HepG2 (cell line): Measurements from ENCODE around the gene STK32B. TPM values are rescaled to one million over a fixed set of nuclear protein-coding genes. Genes with fewer than 3 reads are reported as not detected.

Experiments
- BCL6 ChIP-seq: IDR thresholded peaks from 2 replicates; pipeline ENCODE4 v1.6.1; 2016; ENCODE audit warnings: missing genetic modification reagents, missing compliant biosample characterization
- MAZ ChIP-seq, 2 experiments: sonication (generic) in 1 of 2; formaldehyde crosslinking in 1 of 2; IDR thresholded peaks; 2 replicates each; pipeline versions ENCODE4 v1.5.0 to v1.6.1; 2012 to 2020; ENCODE audit warnings: low read depth in 2 of 2, mild to moderate bottlenecking in 2 of 2, borderline replicate concordance in 1 of 2, improper control_type of control experiment in 1 of 2, low read length in 1 of 2, missing genetic modification reagents in 1 of 2, moderate library complexity in 1 of 2
- NKX3-1 ChIP-seq: sonication (generic); formaldehyde crosslinking; IDR thresholded peaks from 2 replicates; pipeline ENCODE4 v1.5.0; 2020; ENCODE audit warnings: missing genetic modification reagents
- NR2C2 ChIP-seq: sonication (generic); formaldehyde crosslinking; IDR thresholded peaks from 2 replicates; pipeline ENCODE4 v1.4.0; 2020; ENCODE audit warnings: missing genetic modification reagents, mild to moderate bottlenecking, moderate library complexity, borderline replicate concordance
- PLSCR1 ChIP-seq: sonication (generic); formaldehyde crosslinking; IDR thresholded peaks from 2 replicates; pipeline ENCODE4 v1.5.0; 2020; ENCODE audit warnings: missing genetic modification reagents, mild to moderate bottlenecking, borderline replicate concordance
- RBFOX2 ChIP-seq: fragments of 200-400 bp; formaldehyde crosslinking; IDR thresholded peaks from 2 replicates; pipeline ENCODE4 v1.6.1; 2017; ENCODE audit warnings: low read depth, mild to moderate bottlenecking, low read length
- SKIL ChIP-seq: sonication (generic); formaldehyde crosslinking; IDR thresholded peaks from 2 replicates; pipeline ENCODE4 v1.8.0; 2022; ENCODE audit warnings: missing genetic modification reagents, mild to moderate bottlenecking, moderate library complexity, borderline replicate concordance
- SP2 ChIP-seq: sonication (generic); formaldehyde crosslinking; IDR thresholded peaks from 2 replicates; pipeline ENCODE4 v1.5.1; 2020; ENCODE audit warnings: mild to moderate bottlenecking, missing genetic modification reagents
- ZFP62 ChIP-seq: sonication (generic); formaldehyde crosslinking; IDR thresholded peaks from 2 replicates; pipeline ENCODE4 v1.4.0; 2020; ENCODE audit warnings: missing genetic modification reagents
- ZNF251 ChIP-seq: sonication (generic); formaldehyde crosslinking; IDR thresholded peaks from 2 replicates; pipeline ENCODE4 v1.9.0; 2021; ENCODE audit warnings: mild to moderate bottlenecking, missing genetic modification reagents
- ZNF619 ChIP-seq: sonication (generic); formaldehyde crosslinking; IDR thresholded peaks from 2 replicates; pipeline ENCODE4 v1.4.0; 2020; ENCODE audit warnings: mild to moderate bottlenecking, missing genetic modification reagents
- polyA plus RNA-seq, 8 experiments: library from polyadenylated mRNA; depleted of rRNA in 3 of 8; stranded (reverse) in 7 of 8; unstranded in 1 of 8; fragments of >200 nt; fragmentation: Illumina TruSeq in 4 of 8; extraction: Trizol in 4 of 8; gene quantifications; 2 replicates each; pipeline versions ENCODE4 v1.2.1 to v1.2.3, GENCODE V29; 2011 to 2016; ENCODE audit warnings: low read depth in 4 of 8, missing spikeins in 1 of 8, mixed read lengths in 1 of 8; ENCODE audit not compliant: insufficient read depth in 1 of 8
- total RNA-seq, 5 experiments: library from RNA; depleted of rRNA; stranded (reverse); fragments of >200 nt; fragmentation: Illumina TruSeq; extraction: Trizol; gene quantifications; 2 replicates each; pipeline ENCODE4 v1.2.3, GENCODE V29; 2016; ENCODE audit warnings: low read depth in 1 of 5
- TF ChIP-seq, protein P1 (sequence below): IDR thresholded peaks from 2 replicates; pipeline ENCODE4 v1.6.1; 2016; ENCODE audit warnings: low read depth, missing genetic modification reagents, missing compliant biosample characterization

Gene STK32B
- total and polyA plus RNA-seq, 2 of the 13 experiments (the other 11 are each of a cell fraction or from before 2014, with no cell fraction given) = not detected

DNA sequence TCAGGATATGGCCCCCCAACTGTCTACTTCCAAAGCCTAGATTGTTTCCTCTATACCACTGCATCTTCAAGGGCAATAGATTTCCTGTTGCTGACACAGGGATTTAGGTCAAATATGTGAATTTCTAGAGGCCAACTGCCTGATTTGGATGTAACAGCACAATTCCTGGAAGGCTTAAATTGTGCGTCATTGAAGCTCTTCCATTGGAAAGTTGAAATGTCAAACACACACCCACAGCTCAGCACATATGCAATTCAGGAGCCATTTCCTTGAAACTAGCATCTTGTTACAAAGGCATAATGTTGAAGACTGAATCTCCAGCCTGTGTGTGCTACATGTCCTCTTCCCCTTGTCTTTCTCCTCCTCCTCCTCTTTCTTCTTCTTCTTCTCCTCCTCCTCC is 158.6 kb downstream of the STK32B start (continued):
- TF ChIP-seq, protein P1, sequence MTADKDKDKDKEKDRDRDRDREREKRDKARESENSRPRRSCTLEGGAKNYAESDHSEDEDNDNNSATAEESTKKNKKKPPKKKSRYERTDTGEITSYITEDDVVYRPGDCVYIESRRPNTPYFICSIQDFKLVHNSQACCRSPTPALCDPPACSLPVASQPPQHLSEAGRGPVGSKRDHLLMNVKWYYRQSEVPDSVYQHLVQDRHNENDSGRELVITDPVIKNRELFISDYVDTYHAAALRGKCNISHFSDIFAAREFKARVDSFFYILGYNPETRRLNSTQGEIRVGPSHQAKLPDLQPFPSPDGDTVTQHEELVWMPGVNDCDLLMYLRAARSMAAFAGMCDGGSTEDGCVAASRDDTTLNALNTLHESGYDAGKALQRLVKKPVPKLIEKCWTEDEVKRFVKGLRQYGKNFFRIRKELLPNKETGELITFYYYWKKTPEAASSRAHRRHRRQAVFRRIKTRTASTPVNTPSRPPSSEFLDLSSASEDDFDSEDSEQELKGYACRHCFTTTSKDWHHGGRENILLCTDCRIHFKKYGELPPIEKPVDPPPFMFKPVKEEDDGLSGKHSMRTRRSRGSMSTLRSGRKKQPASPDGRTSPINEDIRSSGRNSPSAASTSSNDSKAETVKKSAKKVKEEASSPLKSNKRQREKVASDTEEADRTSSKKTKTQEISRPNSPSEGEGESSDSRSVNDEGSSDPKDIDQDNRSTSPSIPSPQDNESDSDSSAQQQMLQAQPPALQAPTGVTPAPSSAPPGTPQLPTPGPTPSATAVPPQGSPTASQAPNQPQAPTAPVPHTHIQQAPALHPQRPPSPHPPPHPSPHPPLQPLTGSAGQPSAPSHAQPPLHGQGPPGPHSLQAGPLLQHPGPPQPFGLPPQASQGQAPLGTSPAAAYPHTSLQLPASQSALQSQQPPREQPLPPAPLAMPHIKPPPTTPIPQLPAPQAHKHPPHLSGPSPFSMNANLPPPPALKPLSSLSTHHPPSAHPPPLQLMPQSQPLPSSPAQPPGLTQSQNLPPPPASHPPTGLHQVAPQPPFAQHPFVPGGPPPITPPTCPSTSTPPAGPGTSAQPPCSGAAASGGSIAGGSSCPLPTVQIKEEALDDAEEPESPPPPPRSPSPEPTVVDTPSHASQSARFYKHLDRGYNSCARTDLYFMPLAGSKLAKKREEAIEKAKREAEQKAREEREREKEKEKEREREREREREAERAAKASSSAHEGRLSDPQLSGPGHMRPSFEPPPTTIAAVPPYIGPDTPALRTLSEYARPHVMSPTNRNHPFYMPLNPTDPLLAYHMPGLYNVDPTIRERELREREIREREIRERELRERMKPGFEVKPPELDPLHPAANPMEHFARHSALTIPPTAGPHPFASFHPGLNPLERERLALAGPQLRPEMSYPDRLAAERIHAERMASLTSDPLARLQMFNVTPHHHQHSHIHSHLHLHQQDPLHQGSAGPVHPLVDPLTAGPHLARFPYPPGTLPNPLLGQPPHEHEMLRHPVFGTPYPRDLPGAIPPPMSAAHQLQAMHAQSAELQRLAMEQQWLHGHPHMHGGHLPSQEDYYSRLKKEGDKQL (CRISPR knock-in tag) = no peak
- TF ChIP-seq BCL6 (no peak), PLSCR1 (CRISPR knock-in tag) (no peak), SKIL (CRISPR knock-in tag) (no peak), NKX3-1 (no peak), MAZ (IDR thresholded peaks at IDR 0.05; ENCODE audit: borderline replicate concordance, low read depth, low read length) (no peak), MAZ (CRISPR knock-in tag; IDR thresholded peaks at IDR 0.05; ENCODE audit: low read depth) (no peak), NR2C2 (CRISPR knock-in tag) (no peak), RBFOX2 (no peak), SP2 (no peak), ZNF251 (CRISPR knock-in tag) (no peak), ZFP62 (CRISPR knock-in tag) (no peak), ZNF619 (CRISPR knock-in tag) (no peak)
